Right ventricle myocardium inferior (tissue), 1 donor: Measurements from ENCODE around the gene SUSD6. TPM values are rescaled to one million over a fixed set of nuclear protein-coding genes. Genes with fewer than 3 reads are reported as not detected.

Experiments
- ATAC-seq: fragments of 200-7000 bp; cut with Tn5 transposase; one replicate; pipeline ENCODE4 v1.9.1; 2020; ENCODE audit warnings: mild to moderate bottlenecking, moderate library complexity
- DNase-seq: peaks from one replicate; pipeline ENCODE4 v3.0.0; 2021; ENCODE audit errors: missing footprints
- intact Hi-C: fragments of 100-400 bp; cut with DNase I; formaldehyde crosslinking; loops from one replicate; pipeline ENCODE4 v1.11.0; 2022
- long read RNA-seq: library from polyadenylated mRNA; unstranded; transcript quantifications from one replicate; pipeline ENCODE4 v2.0.0, GENCODE V29; 2021
- total RNA-seq: library from RNA; stranded (reverse); fragmentation: NEBNext Ultra II Directional; extraction: Animal tissue kit (Norgen Biotek cat#: 25700); gene quantifications from one replicate; pipeline ENCODE4 v1.2.1, GENCODE V29; 2021
- donor health status: DM: no; HTN: yes; CAD: no; lungs with severe emphysema.

The SUSD6 gene, protein sequence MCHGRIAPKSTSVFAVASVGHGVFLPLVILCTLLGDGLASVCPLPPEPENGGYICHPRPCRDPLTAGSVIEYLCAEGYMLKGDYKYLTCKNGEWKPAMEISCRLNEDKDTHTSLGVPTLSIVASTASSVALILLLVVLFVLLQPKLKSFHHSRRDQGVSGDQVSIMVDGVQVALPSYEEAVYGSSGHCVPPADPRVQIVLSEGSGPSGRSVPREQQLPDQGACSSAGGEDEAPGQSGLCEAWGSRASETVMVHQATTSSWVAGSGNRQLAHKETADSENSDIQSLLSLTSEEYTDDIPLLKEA
- 22.4 TPM for total RNA-seq
- long read RNA-seq, full-length matches to known transcripts, result 3 of 12 reads
- long read RNA-seq, partial matches to known transcripts, result 9 of 12 reads
- long read RNA-seq, other reads (novel, unspliced or antisense), result 0 of 12 reads

DNA sequence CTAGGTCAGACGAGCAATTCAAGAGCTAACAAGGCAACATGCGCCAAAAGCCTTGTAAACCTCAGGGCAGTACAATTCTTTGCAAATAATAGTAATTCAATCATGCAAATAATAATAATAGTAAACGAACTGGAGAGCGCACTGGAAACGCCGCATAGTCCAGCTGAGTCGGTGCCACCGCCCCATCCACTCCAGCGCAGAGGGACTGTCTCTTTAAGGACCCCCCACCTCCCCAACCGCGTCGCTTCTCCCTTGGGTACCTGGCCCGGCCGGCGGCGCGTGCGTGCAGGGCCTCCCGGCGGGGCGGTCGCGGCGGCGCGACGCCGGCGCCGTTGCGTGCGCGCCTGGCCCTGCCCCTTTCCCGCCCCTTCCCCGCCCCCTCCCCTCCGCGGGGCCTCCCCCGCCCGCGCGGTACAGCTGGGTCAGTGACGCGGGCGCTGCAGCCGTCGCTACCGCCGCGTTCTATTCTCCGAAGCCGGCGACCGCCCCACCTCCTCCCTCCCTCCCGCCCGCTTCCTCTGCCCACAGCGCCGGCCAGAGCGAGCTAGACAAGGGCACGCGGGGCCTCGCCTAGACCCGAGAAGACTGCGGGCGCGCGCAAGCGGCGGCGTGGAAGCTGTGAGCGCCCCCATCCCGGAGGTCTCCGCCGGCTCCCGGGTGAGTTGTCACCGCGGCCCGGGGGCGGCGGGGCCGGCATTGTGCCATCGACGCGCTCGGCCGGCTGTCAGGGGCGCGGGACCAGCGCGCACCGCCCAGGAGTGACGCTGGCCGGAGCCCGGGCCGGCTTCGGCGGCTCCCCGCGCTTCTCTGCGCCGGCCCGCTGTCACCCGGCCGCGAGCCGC is at the start of gene SUSD6:
Gene SUSD6, plus strand, starts transcription at position 425 of the 842 bp plus-strand sequence. CDS start 46,997 bp downstream, outside the sequence.
- ATAC-seq (peak; percentile 90), DNase-seq (peak; percentile 97)
- intact Hi-C loops, result loop anchor here (5.0 kb wide), 2 partner anchors 41 to 56 kb away; no protein-coding TSS in a partner anchor

DNA sequence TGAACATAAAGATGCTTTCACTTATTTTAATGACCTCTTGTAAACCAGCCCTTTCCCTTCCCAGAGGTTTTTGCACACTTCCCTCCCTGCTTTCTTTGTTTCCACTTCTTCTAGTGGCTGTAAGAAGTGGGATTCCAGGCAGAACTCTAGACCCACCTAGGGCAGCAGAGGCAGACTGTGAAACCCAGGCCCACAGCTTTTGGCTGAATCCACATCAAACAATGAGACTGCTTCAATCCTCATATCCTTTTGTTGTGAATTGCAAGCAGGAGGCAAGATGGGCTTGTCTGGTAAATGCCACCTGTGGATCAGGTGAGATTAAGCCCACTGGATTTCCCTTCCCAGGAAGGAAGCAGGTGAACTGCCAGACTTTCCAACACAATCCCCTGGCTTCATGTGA is 49.5 kb upstream of the SUSD6 start:
- intact Hi-C loops, result no loop called here

DNA sequence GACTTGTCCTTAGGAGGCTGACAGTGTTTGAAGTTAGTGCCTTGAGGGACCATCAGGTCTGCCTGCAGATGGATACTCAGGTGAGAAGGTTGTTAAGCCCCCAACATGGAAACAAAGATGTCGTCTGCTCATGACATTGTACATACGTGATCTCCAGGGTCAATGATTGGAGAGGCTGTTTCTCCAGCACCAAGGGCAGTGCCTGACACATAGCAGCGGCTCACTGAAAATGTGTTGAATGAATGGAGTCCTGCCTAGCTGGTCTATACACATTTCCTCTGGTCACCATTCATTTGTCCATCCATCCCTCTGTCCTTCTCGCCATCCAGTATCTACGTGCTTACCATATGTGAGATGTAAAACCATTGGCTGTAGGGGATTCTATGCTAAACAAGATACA is 43.8 kb upstream of the SUSD6 start:
- intact Hi-C loops, result no loop called here
- DNase-seq (no peak), ATAC-seq (no peak)

More for the DNA sequence above, 49.5 kb upstream of the SUSD6 start:
- DNase-seq (no peak), ATAC-seq (no peak)

DNA sequence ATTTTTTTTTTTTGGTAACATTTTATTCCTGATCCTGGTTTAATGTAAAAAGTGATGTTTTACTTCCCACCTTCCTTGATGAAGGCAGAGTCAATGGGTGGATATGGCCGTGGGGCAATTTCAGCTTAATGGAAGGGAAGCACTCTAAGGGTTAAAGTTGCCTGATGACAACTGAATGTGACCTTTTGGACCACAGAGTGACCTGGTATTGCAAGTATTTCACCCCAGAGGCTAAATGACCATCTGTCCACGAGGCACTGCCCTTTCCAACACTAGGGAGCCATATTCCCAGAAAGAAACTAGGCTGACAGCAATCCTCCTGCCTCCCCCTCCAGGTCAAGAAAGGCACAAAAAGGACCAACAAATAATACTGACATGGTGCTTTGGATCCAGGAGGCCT is 41.5 kb upstream of the SUSD6 start:
- no peak for DNase-seq
- ATAC-seq, result no peak
- intact Hi-C loops, result loop anchor here (5.0 kb wide), 1 partner anchor 33 kb away; no protein-coding TSS in a partner anchor

DNA sequence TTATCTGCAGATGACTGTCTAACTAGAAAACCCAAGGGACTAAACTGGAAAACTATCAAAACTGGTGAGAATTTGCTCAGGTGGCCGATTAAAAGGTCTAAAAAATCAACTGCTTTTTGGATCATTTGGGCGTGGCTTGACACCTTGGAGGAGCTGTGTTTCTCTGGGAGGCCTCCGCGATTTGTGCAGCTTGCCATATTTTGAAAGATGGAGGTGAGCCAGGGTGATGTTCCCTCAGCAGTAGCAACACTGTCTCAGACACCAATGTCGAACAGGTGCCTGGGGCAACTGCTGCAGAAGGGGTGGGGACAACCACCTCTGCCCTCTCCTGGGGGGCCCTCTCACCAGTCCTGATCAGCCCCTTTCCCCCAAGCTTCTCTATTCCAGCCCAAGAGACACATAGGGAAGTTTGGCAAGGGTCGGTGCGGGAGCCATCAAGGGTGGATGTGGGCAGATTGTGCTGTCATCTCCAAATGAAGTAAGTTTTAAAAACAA is 40.5 kb upstream of the SUSD6 start:
- ATAC-seq (no peak), DNase-seq (no peak)
- intact Hi-C loops, result loop anchor here (5.0 kb wide), 1 partner anchor 34 kb away; no protein-coding TSS in a partner anchor

DNA sequence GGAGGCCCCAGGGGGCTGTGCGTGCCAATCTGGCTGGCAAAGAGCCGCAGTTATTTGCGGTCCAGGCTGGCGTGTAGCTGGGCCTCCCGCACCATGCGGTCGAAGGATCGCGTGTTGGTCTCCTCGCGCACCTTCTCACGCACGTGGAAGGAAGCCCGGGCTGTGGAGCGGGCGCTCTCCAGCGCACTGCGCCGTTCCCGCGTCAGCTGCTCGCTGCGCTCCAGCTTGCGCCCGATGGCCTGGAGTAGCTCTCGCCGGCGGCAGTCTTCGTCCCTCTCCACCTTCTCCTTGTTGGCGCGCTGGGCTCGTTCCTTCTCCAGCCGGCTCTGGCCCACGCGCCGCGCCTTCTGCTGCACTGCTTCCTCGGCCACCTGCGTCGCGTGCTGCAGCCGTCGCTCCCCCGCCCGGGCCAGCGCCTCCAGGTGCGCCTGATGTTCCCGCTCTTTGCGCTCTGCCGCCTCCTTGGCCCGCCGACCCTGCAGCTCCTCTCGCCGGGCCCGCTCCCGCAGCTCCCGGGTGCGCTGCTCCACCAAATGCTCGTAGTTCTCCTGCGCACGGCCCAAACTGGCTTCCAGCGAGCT is 39.9 kb upstream of the SUSD6 start:
- DNase-seq (peak; percentile 45), ATAC-seq (no peak)
- intact Hi-C loops, result loop anchor here (5.0 kb wide), 1 partner anchor 34 kb away; no protein-coding TSS in a partner anchor

DNA sequence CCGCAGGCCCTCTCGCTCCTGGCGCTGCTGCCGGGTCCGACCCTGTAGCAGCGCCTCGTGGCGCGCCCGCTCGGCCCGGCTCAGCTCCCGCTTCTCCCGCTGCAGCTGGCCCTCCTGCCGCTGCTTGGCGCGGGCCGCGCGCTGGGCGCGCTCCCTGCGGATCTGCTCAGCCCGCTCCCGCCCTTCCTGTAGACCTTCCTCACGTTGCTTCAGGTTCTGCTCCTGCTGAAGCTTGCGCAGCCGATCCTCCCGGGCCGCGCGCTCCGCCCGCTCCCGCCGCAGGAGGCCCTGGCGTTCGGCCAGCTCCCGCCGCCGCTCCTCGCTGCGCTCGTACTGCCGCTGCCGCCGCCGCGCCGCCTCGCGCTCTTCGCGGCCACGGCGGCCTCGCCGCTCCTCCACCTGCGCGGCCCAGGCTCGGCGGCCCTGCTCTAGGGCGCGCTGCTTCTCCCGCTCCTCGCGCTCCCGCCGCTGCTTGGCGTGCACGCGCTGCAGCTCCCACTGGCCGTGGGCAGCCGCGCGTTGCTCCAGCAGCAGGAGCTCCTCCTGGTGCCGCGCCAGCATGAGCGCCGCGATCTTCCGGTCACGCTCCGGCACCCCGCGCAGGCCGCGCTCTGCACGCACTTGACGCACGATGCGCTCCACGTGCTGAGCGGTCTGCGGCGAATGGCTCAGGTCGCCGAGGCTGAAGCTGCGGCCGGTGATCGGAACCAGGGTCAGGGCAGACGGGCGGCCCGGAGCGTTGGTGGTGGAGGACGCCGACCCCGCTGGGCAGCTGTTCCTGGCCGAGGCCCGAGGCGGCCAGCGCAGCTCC is 39.2 kb upstream of the SUSD6 start:
- intact Hi-C loops, result loop anchor here (5.0 kb wide), 1 partner anchor 35 kb away; no protein-coding TSS in a partner anchor

DNA sequence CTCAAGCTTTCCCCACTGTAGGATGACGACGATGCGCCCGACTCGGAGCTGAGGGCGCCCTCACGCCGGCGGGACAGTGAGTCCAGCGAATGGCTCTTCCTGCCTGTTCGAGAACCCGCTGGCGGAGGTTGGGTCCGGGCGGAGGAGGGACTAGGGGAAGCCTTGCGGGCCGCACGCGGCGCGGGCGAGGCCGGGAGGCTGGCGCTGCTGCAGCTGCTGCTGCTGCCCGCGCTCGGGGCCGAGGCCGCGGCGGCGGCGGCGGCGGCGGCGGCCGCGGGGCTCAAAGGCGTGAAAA is 38.6 kb upstream of the SUSD6 start:
- intact Hi-C loops, result loop anchor here (5.0 kb wide), 1 partner anchor 35 kb away; no protein-coding TSS in a partner anchor
- DNase-seq (no peak), ATAC-seq (no peak)

More for the DNA sequence above, 39.2 kb upstream of the SUSD6 start:
- ATAC-seq (peak; percentile 30), DNase-seq (no peak)

DNA sequence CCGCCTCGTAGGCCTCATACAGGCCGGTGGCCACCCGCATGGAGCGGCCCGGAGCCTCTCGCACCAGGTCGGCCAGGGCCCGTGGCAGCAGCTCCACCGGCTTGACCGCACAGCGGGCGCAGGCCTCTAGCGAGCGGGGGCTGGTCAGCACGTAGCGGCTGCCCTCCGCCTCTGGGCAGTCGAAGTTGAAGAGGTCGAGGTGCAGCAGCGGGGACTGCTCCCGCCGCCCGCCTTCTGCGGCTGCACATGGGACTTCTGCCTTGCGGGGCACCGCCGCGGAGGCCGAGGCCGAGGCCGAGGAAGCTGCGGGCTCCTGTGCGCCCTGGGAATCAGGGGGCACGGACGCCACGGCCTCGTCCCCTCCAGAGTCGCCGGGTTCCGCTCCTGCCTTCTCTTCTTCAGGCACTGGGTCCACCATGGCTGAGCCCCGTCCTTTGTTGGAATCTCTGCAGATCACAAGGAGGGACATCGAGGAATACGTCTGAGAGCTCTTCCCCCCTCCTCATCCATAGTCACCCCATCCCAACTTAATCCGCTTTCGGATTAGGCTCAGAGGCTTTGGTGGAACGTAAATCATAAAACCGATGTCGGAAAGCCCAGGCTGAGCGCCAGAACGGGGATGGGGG is 38.1 kb upstream of the SUSD6 start:
- no peak for DNase-seq
- intact Hi-C loops, result loop anchor here (5.0 kb wide), 1 partner anchor 36 kb away; no protein-coding TSS in a partner anchor
- ATAC-seq, result no peak

DNA sequence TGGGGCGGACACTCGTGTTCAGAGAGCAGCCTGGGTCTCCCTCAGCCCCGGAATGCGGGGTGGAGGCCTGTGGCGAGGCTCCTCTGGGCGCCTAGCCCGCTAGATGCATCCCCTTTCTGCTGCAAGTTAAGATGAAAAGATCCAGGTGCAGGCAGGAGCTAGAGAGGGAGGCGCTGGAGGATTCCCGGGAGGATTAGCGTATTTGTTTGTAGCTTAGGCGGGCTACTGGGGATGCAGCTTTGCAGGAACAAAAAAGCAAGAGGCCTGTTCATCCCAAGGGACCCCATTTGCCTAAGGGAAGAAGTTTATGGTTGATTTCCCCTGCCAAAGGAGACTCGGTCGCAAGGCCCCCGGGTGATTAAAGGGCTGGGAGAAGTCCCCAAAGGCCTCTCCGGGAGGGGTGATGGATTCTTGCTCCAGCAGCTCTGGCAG is 37.5 kb upstream of the SUSD6 start:
- ATAC-seq, result no peak
- DNase-seq, result peak; percentile 53
- intact Hi-C loops, result loop anchor here (5.0 kb wide), 1 partner anchor 37 kb away; no protein-coding TSS in a partner anchor

DNA sequence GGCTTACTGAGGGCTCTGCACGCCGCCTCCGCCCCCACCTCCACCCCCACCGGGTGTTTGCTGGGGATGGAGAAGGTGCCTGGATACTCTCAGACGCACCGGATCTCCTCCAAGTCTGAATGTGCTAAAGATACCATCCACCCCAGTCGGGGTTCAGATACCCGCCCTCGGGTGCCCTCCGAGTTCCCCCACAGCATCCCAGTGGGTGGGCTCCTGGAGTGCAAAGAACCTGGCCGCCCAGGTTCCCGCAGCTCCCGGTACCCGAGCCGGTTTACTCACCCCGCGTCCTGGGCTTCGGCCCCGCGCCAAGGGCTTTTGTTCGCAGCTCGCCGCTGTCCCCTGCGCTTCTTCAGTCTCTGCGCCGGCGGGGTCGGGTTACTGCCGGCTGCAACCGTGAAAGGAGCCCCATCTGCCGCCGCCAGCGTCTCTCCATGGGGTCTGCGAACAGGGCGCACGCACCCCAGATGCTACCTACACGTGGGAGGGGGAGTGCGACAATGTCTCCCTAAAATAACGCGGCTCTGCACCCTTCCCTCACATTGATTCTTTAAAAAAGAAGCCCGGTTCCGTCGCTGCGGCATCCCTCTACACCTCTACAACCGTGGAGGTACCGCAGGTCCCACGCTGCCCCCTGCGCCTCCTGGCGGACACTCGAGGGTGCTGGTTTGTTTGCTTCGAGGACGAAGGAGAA is 37.0 kb upstream of the SUSD6 start, which contains the start of gene CCDC177:
Gene CCDC177, minus strand, starts transcription at position 609 of the 691 bp plus-strand sequence. CDS start 1,249 bp downstream, outside the sequence.
- intact Hi-C loops, result loop anchor here (5.0 kb wide), 1 partner anchor 37 kb away; no protein-coding TSS in a partner anchor
- ATAC-seq (peak; percentile 30), DNase-seq (peak; percentile 59)

DNA sequence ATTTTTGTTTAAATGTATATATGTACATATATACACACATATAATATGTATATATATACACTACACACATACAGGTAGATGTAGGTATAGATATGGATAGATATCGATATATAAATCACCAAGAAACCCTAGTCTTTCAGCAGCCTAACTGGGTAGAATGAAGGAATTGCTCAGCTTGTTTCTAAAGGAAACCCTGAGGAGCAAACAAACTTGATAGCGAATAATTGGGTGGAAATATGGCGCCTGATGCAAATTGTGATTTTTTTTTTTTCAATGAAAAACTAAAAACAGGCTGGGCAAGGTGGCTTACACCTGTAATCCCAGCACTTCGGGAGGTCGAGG is 36.5 kb upstream of the SUSD6 start:
- intact Hi-C loops, result loop anchor here (5.0 kb wide), 1 partner anchor 38 kb away; no protein-coding TSS in a partner anchor
- ATAC-seq (no peak), DNase-seq (no peak)

DNA sequence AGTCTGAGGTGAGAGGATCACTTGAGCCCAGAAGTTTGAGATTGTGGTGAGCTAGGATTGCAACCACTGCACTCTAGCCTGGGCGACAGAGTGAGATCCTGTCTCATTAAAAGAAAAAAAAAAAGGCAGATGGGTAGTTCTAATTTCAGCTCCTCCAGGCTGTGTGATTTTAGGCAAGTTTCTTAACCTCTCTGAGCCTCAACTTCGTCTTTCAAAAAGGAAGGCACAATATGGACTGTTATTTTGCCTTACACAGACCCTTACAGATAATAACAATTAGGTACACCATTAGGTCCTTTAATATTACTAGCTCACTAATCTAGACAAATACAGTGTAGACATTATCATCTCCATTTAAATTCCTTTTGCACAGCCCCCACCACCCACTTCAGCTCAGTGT is 31.9 kb upstream of the SUSD6 start:
- DNase-seq (no peak), ATAC-seq (no peak)
- intact Hi-C loops, result no loop called here

DNA sequence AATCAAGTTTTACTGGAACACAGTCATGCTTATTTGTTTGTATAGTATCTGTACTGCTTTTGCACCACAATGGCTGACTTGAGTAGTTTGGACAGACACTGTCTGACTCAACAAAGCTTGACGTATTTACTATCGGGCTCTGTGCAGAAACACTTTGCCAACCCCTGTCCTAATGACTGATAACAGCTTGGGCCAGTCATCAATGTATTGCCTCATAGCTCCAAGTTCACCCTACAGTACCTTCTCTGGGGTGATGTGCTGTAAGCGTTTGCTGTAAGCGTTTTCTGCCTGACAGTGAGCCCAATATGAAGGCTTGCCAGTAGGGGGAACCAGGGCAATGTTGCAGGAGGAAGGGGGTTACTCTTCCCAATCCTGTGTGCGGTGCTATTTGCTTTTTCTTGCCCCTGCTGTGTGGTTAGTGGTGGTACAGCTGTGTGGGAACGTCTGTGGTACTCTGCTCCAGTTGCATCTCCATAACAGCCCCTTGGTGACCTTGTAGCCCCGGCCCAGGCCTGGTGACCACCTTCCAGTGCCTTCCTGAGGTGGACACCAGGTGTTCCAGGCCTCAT is 31.3 kb upstream of the SUSD6 start:
- intact Hi-C loops, result no loop called here
- ATAC-seq (peak; percentile 51), DNase-seq (no peak)

DNA sequence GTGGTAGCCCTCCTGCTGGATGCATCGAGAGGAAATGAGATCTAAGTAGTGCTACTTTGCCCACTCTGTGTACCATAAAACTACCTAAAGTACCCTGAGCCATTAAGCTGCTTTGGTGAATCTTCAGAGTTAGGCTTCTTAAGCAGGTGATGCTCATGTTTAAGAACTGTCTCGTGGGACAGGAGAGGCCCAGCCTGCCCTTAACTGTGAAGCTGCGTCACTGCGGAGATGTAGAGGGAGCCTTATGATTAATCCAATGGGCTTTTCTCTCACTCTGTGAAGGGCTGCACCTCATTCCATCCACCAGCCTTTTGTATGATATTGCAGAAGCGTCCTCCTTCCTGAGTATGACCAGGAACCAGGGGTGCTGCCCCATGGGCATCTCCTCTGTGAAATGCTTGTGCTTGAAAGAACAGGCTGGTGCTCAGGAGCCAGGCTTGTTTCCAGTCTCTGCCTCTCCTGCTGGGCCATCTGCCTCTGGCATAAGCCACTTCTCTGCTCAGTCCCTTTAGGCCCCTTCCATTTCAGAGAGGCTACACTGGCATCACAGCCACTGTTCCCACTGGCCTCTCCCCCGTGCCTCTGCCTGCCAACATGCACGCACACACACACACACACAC is 30.0 kb upstream of the SUSD6 start:
- ATAC-seq (no peak), DNase-seq (no peak)
- intact Hi-C loops, result no loop called here

DNA sequence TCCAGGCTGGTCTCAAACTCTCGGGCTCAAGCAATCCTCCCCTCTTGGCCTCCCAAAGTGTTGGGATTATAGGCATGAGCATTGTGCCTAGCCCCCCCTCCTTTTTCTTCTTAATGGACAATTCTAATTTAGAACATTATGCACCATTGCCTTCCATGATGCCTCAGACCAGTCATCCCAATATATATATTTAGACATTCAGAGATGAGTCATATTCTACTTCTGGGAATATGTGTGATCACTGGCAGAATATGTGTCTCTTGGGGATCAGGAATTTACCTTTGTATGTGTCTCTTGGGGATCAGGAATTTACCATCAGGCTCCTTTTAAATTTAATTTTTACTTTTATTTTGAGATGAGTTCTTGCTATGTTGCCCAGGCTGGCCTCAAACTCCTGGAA is 29.2 kb upstream of the SUSD6 start:
- DNase-seq (no peak), ATAC-seq (no peak)
- intact Hi-C loops, result no loop called here
